ENCODE measurements around the gene KRT76.

DNA sequence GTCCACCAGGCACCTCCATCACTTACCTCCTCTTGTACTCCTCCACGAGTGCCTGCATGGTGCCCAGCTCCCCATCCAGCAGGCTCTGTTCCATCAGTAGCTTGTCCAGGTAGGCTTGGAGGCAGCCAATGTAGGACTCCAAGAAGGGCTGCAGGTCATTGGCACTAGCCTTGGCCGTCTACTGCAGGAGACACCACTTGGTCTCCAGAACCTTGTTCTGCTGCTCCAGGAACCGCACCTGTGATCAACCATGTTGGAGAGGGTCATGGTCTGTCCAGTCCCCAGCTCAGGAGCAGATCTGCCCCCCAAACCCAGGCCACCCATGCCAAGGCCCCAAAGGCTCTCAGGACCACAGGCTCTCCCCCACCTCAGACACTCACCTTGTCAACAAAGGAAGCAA lies 23.9 kb downstream of the KRT76 start:
- TF ChIP-seq POLR2AphosphoS5 (IDR thresholded peaks at IDR 0.05), result no peak
- TF ChIP-seq CTCF (IDR thresholded peaks at IDR 0.05), result no peak
- no peak for TF ChIP-seq POLR2A (IDR thresholded peaks at IDR 0.05; ENCODE audit: low read depth)

Data from esophagus muscularis mucosa (tissue), 3 donors.